Skeletal muscle satellite cell (primary cell): Measurements from ENCODE around the gene ADK.
"Not testable (repeated sequence)": the region's sequence is repeated elsewhere in the genome, so short reads cannot be mapped to it uniquely, and the experiment has no call there.

Source experiments
- H3K27me3 ChIP-seq: 2 replicates; pipeline ENCODE4 v1.7.0; 2013; ENCODE audit warnings: low read length; ENCODE audit not compliant: control insufficient read depth, insufficient read depth
- H3K36me3 ChIP-seq: 2 replicates; pipeline ENCODE4 v1.7.0; 2013; ENCODE audit warnings: mild to moderate bottlenecking, control low read depth, low read length; ENCODE audit not compliant: insufficient read depth
- H3K4me1 ChIP-seq: 2 replicates; pipeline ENCODE4 v1.7.0; 2013; ENCODE audit warnings: low read length; ENCODE audit not compliant: control insufficient read depth, insufficient read depth
- H3K4me2 ChIP-seq: 2 replicates; pipeline ENCODE4 v1.7.0; 2013; ENCODE audit warnings: mild to moderate bottlenecking, low read length
- H3K4me3 ChIP-seq: 2 replicates; pipeline ENCODE4 v1.7.0; 2013; ENCODE audit warnings: low read length
- H3K9ac ChIP-seq: 2 replicates; pipeline ENCODE4 v1.7.0; 2013; ENCODE audit warnings: mild to moderate bottlenecking, low read depth, low read length, moderate library complexity
- H3K9me3 ChIP-seq: replicated peaks from 2 replicates; pipeline ENCODE4 v1.7.0; 2013; ENCODE audit warnings: mild to moderate bottlenecking, control low read depth, low read length

Gene ADK

GRCh38 chr10:74539317-74539716 lies 388.3 kb downstream of the ADK start:
- Histone ChIP-seq H3K36me3 (no peaks in the 10 kb centered on the region), H3K27me3 (no peaks in the 10 kb centered on the region), H3K4me2 (no peak overlapping the region), H3K4me3 (no peak overlapping the region), H3K9me3 (no peaks in the 10 kb centered on the region), H3K4me1 (no peaks in the 10 kb centered on the region), H3K9ac (no peak overlapping the region)

- Histone ChIP-seq H3K4me1 (no peaks in the 10 kb centered on the region), H3K9ac (no peak overlapping the region), H3K9me3 (no peaks in the 10 kb centered on the region), H3K27me3 (no peaks in the 10 kb centered on the region), H3K4me2 (no peak overlapping the region), H3K36me3 (no peaks in the 10 kb centered on the region), H3K4me3 (no peak overlapping the region)
These were observed 390.4 kb downstream of the ADK start for GRCh38 chr10:74541375-74541774.

DNA sequence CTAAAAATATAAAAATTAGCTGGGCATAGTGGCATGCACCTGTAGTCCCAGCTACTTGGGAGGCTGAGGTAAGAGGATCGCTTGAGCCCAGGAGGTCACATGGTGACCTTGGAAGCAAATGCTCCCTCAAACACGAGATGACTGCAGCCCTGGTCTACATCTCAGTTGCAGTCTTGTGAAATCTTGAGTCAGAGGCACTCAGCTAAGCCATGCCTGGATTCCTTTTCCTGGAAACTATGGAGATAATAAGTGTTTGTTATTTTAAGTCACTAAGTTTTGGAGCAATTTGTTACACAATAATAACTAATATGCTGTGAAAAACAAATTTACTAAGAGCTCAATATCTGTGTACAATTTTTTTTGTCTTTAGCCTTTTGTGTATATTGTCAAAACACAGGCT lies 391.1 kb downstream of the ADK start:
- Histone ChIP-seq H3K9ac (no peak overlapping the region), H3K27me3 (no peaks in the 10 kb centered on the region), H3K4me2 (no peak overlapping the region), H3K4me1 (no peaks in the 10 kb centered on the region), H3K9me3 (no peaks in the 10 kb centered on the region), H3K36me3 (no peaks in the 10 kb centered on the region), H3K4me3 (no peak overlapping the region)

GRCh38 chr10:74543276-74543675 lies 392.3 kb downstream of the ADK start:
- Histone ChIP-seq H3K9me3 (no peaks in the 10 kb centered on the region), H3K4me1 (no peaks in the 10 kb centered on the region)

GRCh38 chr10:74544106-74544505 lies 393.1 kb downstream of the ADK start:
- peaks cover 5% of the 10 kb centered on the region for H3K4me1 ChIP-seq
- H3K36me3 ChIP-seq = no peaks in the 10 kb centered on the region
- no peaks in the 10 kb centered on the region for H3K9me3 ChIP-seq
- H3K4me2 ChIP-seq = no peak overlapping the region
- no peak overlapping the region for H3K4me3 ChIP-seq
- no peak overlapping the region for H3K9ac ChIP-seq
- no peaks in the 10 kb centered on the region for H3K27me3 ChIP-seq

More at GRCh38 chr10:74543276-74543675, 392.3 kb downstream of the ADK start:
- Histone ChIP-seq H3K9ac (no peak overlapping the region), H3K4me3 (no peak overlapping the region), H3K27me3 (no peaks in the 10 kb centered on the region), H3K36me3 (no peaks in the 10 kb centered on the region), H3K4me2 (no peak overlapping the region)

DNA sequence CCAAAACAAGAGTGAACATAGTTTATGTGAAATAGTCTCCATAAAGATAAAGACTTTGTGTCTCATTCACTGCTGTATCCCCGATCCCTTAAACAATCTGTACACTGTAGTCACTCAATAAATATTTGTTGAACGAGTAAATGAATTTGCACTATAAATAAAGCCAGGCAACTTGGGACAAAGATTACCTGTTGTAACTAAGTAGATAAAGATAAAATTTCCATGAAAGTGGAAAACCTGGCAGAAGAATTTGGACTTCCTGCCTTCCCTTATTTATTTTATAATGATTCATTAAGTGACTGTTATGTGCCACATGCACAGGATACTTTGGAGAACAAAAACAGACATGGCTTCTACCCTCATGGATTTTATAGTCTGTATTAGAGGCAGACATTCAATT lies 397.7 kb downstream of the ADK start:
- H3K36me3 ChIP-seq = no peaks in the 10 kb centered on the region
- H3K27me3 ChIP-seq = no peaks in the 10 kb centered on the region
- no peak overlapping the region for H3K9ac ChIP-seq
- no peak overlapping the region for H3K4me2 ChIP-seq
- H3K4me1 ChIP-seq = peaks cover 5% of the 10 kb centered on the region
- H3K4me3 ChIP-seq = no peak overlapping the region
- H3K9me3 ChIP-seq = no peaks in the 10 kb centered on the region

DNA sequence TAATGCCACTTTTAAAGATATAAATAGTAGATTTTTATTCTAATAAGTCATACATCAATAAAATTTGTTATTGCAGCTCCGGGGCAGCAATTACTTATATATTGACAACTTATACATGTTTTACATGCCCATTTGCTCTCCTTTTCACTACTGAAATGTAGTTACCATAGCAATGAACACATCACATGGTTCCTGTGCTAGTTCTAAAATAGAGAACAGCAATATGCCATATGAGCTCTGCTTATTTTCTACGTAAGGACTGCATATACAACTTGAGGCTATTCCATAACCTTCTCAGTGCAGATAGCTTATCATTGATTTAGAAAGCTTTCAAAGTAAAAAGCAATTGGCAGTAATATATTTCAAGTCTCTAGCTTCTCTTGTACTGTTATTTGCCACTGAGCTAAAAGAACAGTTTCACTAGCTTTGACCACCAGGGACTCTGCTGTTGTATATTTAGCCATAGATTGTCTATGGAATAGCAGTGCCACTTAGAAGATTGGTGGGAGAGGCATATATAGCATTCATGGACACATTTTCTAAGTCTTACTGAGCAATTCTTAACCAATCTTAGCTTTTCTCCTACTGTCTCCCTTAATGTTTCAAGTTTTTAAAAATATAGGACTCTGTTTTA lies 405.2 kb downstream of the ADK start:
- Histone ChIP-seq H3K9me3 (no peaks in the 10 kb centered on the region), H3K27me3 (no peaks in the 10 kb centered on the region), H3K36me3 (no peaks in the 10 kb centered on the region), H3K9ac (no peak overlapping the region), H3K4me3 (no peak overlapping the region), H3K4me1 (no peaks in the 10 kb centered on the region), H3K4me2 (no peak overlapping the region)

- Histone ChIP-seq H3K4me2 (no peak overlapping the region), H3K4me1 (no peaks in the 10 kb centered on the region), H3K27me3 (no peaks in the 10 kb centered on the region), H3K9me3 (no peaks in the 10 kb centered on the region), H3K4me3 (no peak overlapping the region), H3K36me3 (no peaks in the 10 kb centered on the region), H3K9ac (no peak overlapping the region)
These were observed 406.1 kb downstream of the ADK start for GRCh38 chr10:74557098-74557497.

- no peaks in the 10 kb centered on the region for H3K27me3 ChIP-seq
- no peaks in the 10 kb centered on the region for H3K36me3 ChIP-seq
- no peak overlapping the region for H3K4me3 ChIP-seq
- no peaks in the 10 kb centered on the region for H3K9me3 ChIP-seq
- H3K4me2 ChIP-seq = no peak overlapping the region
- H3K9ac ChIP-seq = no peak overlapping the region
- no peaks in the 10 kb centered on the region for H3K4me1 ChIP-seq
These were observed 407.4 kb downstream of the ADK start for GRCh38 chr10:74558403-74558802.

GRCh38 chr10:74558897-74559296 lies 407.9 kb downstream of the ADK start:
- Histone ChIP-seq H3K9ac (no peak overlapping the region), H3K36me3 (no peaks in the 10 kb centered on the region), H3K4me3 (no peak overlapping the region), H3K9me3 (no peaks in the 10 kb centered on the region), H3K27me3 (no peaks in the 10 kb centered on the region), H3K4me2 (no peak overlapping the region), H3K4me1 (no peaks in the 10 kb centered on the region)

- not testable (repeated sequence) for H3K9me3 ChIP-seq, H3K36me3 ChIP-seq
These were observed 417.9 kb downstream of the ADK start for GRCh38 chr10:74568896-74569295.

DNA sequence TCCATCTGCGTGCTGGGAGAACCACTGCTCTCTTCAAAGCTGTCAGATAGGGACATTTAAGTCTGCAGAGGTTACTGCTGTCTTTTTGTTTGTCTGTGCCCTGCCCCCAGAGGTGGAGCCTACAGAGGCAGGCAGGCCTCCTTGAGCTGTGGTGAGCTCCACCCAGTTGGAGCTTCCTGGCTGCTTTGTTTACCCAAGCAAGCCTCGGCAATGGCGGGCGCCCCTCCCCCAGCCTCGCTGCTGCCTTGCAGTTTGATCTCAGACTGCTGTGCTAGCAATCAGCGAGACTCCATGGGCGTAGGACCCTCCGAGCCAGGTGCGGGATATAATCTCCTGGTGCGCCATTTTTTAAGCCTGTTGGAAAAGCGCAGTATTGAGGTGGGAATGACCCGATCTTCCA lies 422.5 kb downstream of the ADK start:
- H3K4me2 ChIP-seq, H3K4me3 ChIP-seq, H3K9ac ChIP-seq, H3K9me3 ChIP-seq, H3K4me1 ChIP-seq, H3K36me3 ChIP-seq, H3K27me3 ChIP-seq: not testable (repeated sequence)

More at GRCh38 chr10:74568896-74569295, 417.9 kb downstream of the ADK start:
- not testable (repeated sequence) for H3K4me3 ChIP-seq, H3K27me3 ChIP-seq, H3K4me2 ChIP-seq, H3K4me1 ChIP-seq, H3K9ac ChIP-seq
